OCI-LY7 (cell line): ENCODE measurements around the gene GNAS-AS1. TPM values are rescaled to one million over a fixed set of nuclear protein-coding genes. Genes with fewer than 3 reads are reported as not detected.

ENCODE experiments used
- BruUV-seq: library from RNA; stranded (reverse); fragments of 400-500 nt; replicated peaks from 2 replicates; lab custom pipeline; 2021; lab: Mats Ljungman, UMichigan
- CTCF ChIA-PET: fragments of 300-600 bp; sonication (Branson Sonifier 250); formaldehyde crosslinking; loops from one replicate; lab custom pipeline; 2022; ENCODE audit warnings: antibody characterized with exemption; ENCODE audit not compliant: unreplicated experiment; lab: Charles Lee
- POLR2A ChIA-PET: fragments of 300-600 bp; sonication (Branson Sonifier 250); formaldehyde crosslinking; loops from one replicate; lab custom pipeline; 2022; ENCODE audit warnings: antibody characterized with exemption; lab: Charles Lee
- DNase-seq: peaks from one replicate; pipeline ENCODE4 v3.0.0-alpha.2; 2015; ENCODE audit warnings: low spot score
- H2AFZ ChIP-seq: fragments of 200-600 bp; sonication (generic), shearing (Covaris generic); 2 replicates; pipeline ENCODE4 v1.6.1; 2014; ENCODE audit warnings: mild to moderate bottlenecking, antibody characterized with exemption, low read length, moderate library complexity
- H3K27ac ChIP-seq: fragments of 200-600 bp; sonication (generic); 2 replicates; pipeline ENCODE4 v1.5.1; 2014; ENCODE audit warnings: mixed run types, low read depth, mild to moderate bottlenecking, moderate library complexity, low read length, inconsistent platforms; ENCODE audit not compliant: poor library complexity, severe bottlenecking
- H3K36me3 ChIP-seq: fragments of 200-600 bp; sonication (generic); 2 replicates; pipeline ENCODE4 v1.6.1; 2014; ENCODE audit warnings: mild to moderate bottlenecking, antibody characterized with exemption, low read length, moderate library complexity, mixed read lengths; ENCODE audit not compliant: insufficient read depth
- H3K4me1 ChIP-seq: fragments of 200-600 bp; sonication (generic); 2 replicates; pipeline ENCODE4 v1.5.1; 2014; ENCODE audit warnings: mild to moderate bottlenecking, low read length; ENCODE audit not compliant: insufficient read depth, poor library complexity, severe bottlenecking
- H3K4me2 ChIP-seq: fragments of 200-600 bp; sonication (generic); 2 replicates; pipeline ENCODE4 v1.6.1; 2014; ENCODE audit warnings: mild to moderate bottlenecking, low read length
- H3K4me3 ChIP-seq: fragments of 200-600 bp; sonication (generic); 2 replicates; pipeline ENCODE4 v1.5.1; 2014; ENCODE audit warnings: mild to moderate bottlenecking, low read depth, low read length; ENCODE audit not compliant: poor library complexity, severe bottlenecking
- H3K79me2 ChIP-seq: fragments of 200-600 bp; sonication (generic); 2 replicates; pipeline ENCODE4 v1.6.1; 2016; ENCODE audit warnings: low read depth, mild to moderate bottlenecking, low read length, moderate library complexity, mixed read lengths; ENCODE audit not compliant: insufficient read depth
- H3K9me2 ChIP-seq: fragments of 200-600 bp; sonication (generic); 2 replicates; pipeline ENCODE4 v1.6.1; 2016; ENCODE audit warnings: mild to moderate bottlenecking, low read length, mixed read lengths; ENCODE audit not compliant: insufficient read depth
- H3K9me3 ChIP-seq: fragments of 200-600 bp; sonication (generic); 2 replicates; pipeline ENCODE4 v1.6.1; 2014; ENCODE audit warnings: mild to moderate bottlenecking, mixed run types, low read length, mixed read lengths
- H4K20me1 ChIP-seq: fragments of 200-600 bp; sonication (generic); 2 replicates; pipeline ENCODE4 v1.6.1; 2014; ENCODE audit warnings: mild to moderate bottlenecking, antibody characterized with exemption, low read length, moderate library complexity, mixed read lengths; ENCODE audit not compliant: insufficient read depth
- CTCF ChIP-seq: fragments of 200-600 bp; sonication (generic); conservative IDR thresholded peaks from 2 replicates; pipeline ENCODE4 v1.5.1; 2014; ENCODE audit warnings: mild to moderate bottlenecking, antibody characterized with exemption, low read length, moderate library complexity, mixed read lengths
- EZH2phosphoT487 ChIP-seq: fragments of 200-600 bp; sonication (generic); IDR thresholded peaks from 2 replicates; pipeline ENCODE4 v1.6.1; 2018; ENCODE audit warnings: low read depth, borderline replicate concordance, mild to moderate bottlenecking, mixed run types, antibody characterized with exemption, low read length, moderate library complexity, mixed read lengths
- intact Hi-C: fragments of 100-400 bp; cut with micrococcal nuclease; formaldehyde crosslinking; loops from one replicate; pipeline ENCODE4 v1.10.0; 2022; ENCODE audit not compliant: unreplicated experiment
- total RNA-seq, 2 experiments: library from RNA; depleted of rRNA in 1 of 2; stranded (reverse); fragments of >200 nt in 1 of 2; shearing (Covaris generic) in 1 of 2; gene quantifications; 2 replicates each; pipeline ENCODE4 v1.2.3, GENCODE V29; 2014 to 2022

GNAS-AS1 gene
- total RNA-seq, 2 experiments from 2014 or later, result 6.5 to 11.6 TPM

- Histone ChIP-seq H2AFZ (no peak overlapping the region), H3K4me3 (no peak overlapping the region), H3K9me2 (no peaks in the 10 kb centered on the region), H3K27ac (no peak overlapping the region), H3K79me2 (no peaks in the 10 kb centered on the region), H3K9me3 (no peaks in the 10 kb centered on the region), H3K4me2 (no peak overlapping the region), H3K36me3 (no peaks in the 10 kb centered on the region), H4K20me1 (no peaks in the 10 kb centered on the region), H3K4me1 (peaks cover 5% of the 10 kb centered on the region)
- DNase-seq, result no peak
- TF ChIP-seq EZH2phosphoT487, result no peak
- TF ChIP-seq CTCF, result no peak
- BruUV-seq, result no TSS peak
- intact Hi-C loops, result loop anchor here (5.0 kb wide), 1 partner anchor 536 kb away; no protein-coding TSS in a partner anchor
- ChIA-PET POLR2A (interaction anchor here (1.0 kb wide), 1 partner anchor 193 kb away, joined by 3 read pairs; no protein-coding TSS in a partner anchor), CTCF (no interaction called here)
Measured at GRCh38 chr20:58865843-58866242, 15.1 kb upstream of the GNAS-AS1 start.

GRCh38 chr20:58864346-58864745 is 13.6 kb upstream of the GNAS-AS1 start:
- Histone ChIP-seq H3K4me2 (no peak overlapping the region), H3K36me3 (no peaks in the 10 kb centered on the region), H3K4me1 (no peaks in the 10 kb centered on the region), H3K27ac (no peak overlapping the region), H4K20me1 (no peaks in the 10 kb centered on the region), H3K9me3 (no peaks in the 10 kb centered on the region), H3K79me2 (no peaks in the 10 kb centered on the region), H2AFZ (no peak overlapping the region), H3K4me3 (no peak overlapping the region), H3K9me2 (no peaks in the 10 kb centered on the region)
- intact Hi-C loops, result loop anchor here (1.0 to 5.0 kb wide), 2 partner anchors 217 to 632 kb away; no protein-coding TSS in a partner anchor
- ChIA-PET CTCF (interaction anchor here (1.0 kb wide), 1 partner anchor 182 kb away, joined by 3 read pairs; no protein-coding TSS in a partner anchor), POLR2A (no interaction called here)
- no TSS peak for BruUV-seq
- TF ChIP-seq EZH2phosphoT487 (no peak), CTCF (peak; percentile 76)
- DNase-seq, result peak; percentile 46

- DNase-seq, result no peak
- ChIA-PET POLR2A (interaction anchor here (0.5 to 0.6 kb wide), 2 partner anchors 8 to 110 kb away, joined by 3 to 7 read pairs; no protein-coding TSS in a partner anchor), CTCF (no interaction called here)
- intact Hi-C loops, result loop anchor here (5.0 kb wide), 1 partner anchor 216 kb away; no protein-coding TSS in a partner anchor
- no peaks in the 10 kb centered on the region for H3K79me2 ChIP-seq
- no peak overlapping the region for H3K4me3 ChIP-seq
- H3K9me3 ChIP-seq, result no peaks in the 10 kb centered on the region
- TF ChIP-seq EZH2phosphoT487, result no peak
- 0 out of 2 replicates have a peak, but pooled peaks have one; percentile 8 for TF ChIP-seq CTCF
- no TSS peak for BruUV-seq
- no peaks in the 10 kb centered on the region for H3K4me1 ChIP-seq
- H3K36me3 ChIP-seq, result no peaks in the 10 kb centered on the region
- H2AFZ ChIP-seq, result no peak overlapping the region
- no peak overlapping the region for H3K27ac ChIP-seq
- H3K4me2 ChIP-seq, result no peak overlapping the region
- no peaks in the 10 kb centered on the region for H3K9me2 ChIP-seq
- no peaks in the 10 kb centered on the region for H4K20me1 ChIP-seq
Measured at GRCh38 chr20:58863044-58863790, 12.5 kb upstream of the GNAS-AS1 start.
